Stimulated activated CD4-positive, alpha-beta T cell treated with anti-CD3 and anti-CD28 coated beads, TNF-alpha, amount 100 ng/mL, for 48 hours (primary cell): ENCODE results near the gene POU2F1.
"Not testable (repeated sequence)": the region's sequence is repeated elsewhere in the genome, so short reads cannot be mapped to it uniquely, and the experiment has no call there.

ENCODE experiments used
- DNase-seq, 3 donors: peaks; one replicate each; pipeline ENCODE4 v3.0.0-alpha.2; 2020; ENCODE audit warnings: low read depth in 3 of 3

POU2F1 gene

GRCh38 chr1:167205306-167206050 lies 15.2 kb upstream of the POU2F1 start:
- not testable (repeated sequence) for DNase-seq

GRCh38 chr1:167206166-167206835 lies 14.4 kb upstream of the POU2F1 start:
- DNase-seq: no peak

GRCh38 chr1:167207940-167208623 lies 12.6 kb upstream of the POU2F1 start:
- no peak for DNase-seq

GRCh38 chr1:167208624-167208976 lies 12.1 kb upstream of the POU2F1 start:
- no peak for DNase-seq

- no peak for DNase-seq
Measured at GRCh38 chr1:167209044-167209443, 11.6 kb upstream of the POU2F1 start.

GRCh38 chr1:167210966-167211674 lies 9.6 kb upstream of the POU2F1 start:
- DNase-seq: no peak

- no peak for DNase-seq
Measured at GRCh38 chr1:167212025-167212424, 8.7 kb upstream of the POU2F1 start.

GRCh38 chr1:167216809-167217208 lies 3.9 kb upstream of the POU2F1 start:
- no peak for DNase-seq

GRCh38 chr1:167219194-167219593 lies 1.5 kb upstream of the POU2F1 start:
- DNase-seq: no peak

GRCh38 chr1:167219646-167220536 lies 795 bp upstream of the POU2F1 start:
- DNase-seq: peak; percentile 75 to 88 (median 86)

GRCh38 chr1:167221126-167221737 lies 546 bp downstream of the POU2F1 start:
- peak in 2 of 3 donors; percentile 3 to 11 for DNase-seq

- peak; percentile 42 to 54 (median 50) for DNase-seq
Measured at GRCh38 chr1:167221738-167222610, 1.3 kb downstream of the POU2F1 start.

GRCh38 chr1:167223144-167224103 lies 2.7 kb downstream of the POU2F1 start:
- DNase-seq: no peak

GRCh38 chr1:167224734-167225235 lies 4.1 kb downstream of the POU2F1 start:
- not testable (repeated sequence) for DNase-seq

- no peak for DNase-seq
Measured at GRCh38 chr1:167225920-167226319, 5.2 kb downstream of the POU2F1 start.

- DNase-seq: no peak
Measured at GRCh38 chr1:167227934-167228378, 7.3 kb downstream of the POU2F1 start.

GRCh38 chr1:167229719-167230385 lies 9.2 kb downstream of the POU2F1 start:
- DNase-seq: no peak

- DNase-seq: no peak
Measured at GRCh38 chr1:167230437-167230836, 9.8 kb downstream of the POU2F1 start.
